GM19395 (cell line): ENCODE measurements around the gene TCEANC2.
A peak's percentile ranks its signal among the peaks of the same experiment; 100 is the strongest.
"Not testable (repeated sequence)": the region's sequence is repeated elsewhere in the genome, so short reads cannot be mapped to it uniquely, and the experiment has no call there.

ENCODE experiments used
- ATAC-seq: cut with Tn5 transposase; IDR thresholded peaks from one replicate; pipeline ENCODE4 v1.9.1; 2021; ENCODE audit warnings: mild to moderate bottlenecking, moderate library complexity; ENCODE audit not compliant: unreplicated experiment

Gene TCEANC2

GRCh38 chr1:54052934-54053744 is at the start of gene TCEANC2, which contains the start of gene TMEM59:
TCEANC2 (plus strand) TSS chr1:54053608; CDS start chr1:54054423, 815 bp downstream.
TMEM59 (minus strand) TSS chr1:54053204; CDS start chr1:54053188, 16 bp downstream.
- ATAC-seq: peak; percentile 94

- ATAC-seq: not testable (repeated sequence)
Measured at GRCh38 chr1:54003750-54004480, 49.5 kb upstream of the TCEANC2 start.

DNA sequence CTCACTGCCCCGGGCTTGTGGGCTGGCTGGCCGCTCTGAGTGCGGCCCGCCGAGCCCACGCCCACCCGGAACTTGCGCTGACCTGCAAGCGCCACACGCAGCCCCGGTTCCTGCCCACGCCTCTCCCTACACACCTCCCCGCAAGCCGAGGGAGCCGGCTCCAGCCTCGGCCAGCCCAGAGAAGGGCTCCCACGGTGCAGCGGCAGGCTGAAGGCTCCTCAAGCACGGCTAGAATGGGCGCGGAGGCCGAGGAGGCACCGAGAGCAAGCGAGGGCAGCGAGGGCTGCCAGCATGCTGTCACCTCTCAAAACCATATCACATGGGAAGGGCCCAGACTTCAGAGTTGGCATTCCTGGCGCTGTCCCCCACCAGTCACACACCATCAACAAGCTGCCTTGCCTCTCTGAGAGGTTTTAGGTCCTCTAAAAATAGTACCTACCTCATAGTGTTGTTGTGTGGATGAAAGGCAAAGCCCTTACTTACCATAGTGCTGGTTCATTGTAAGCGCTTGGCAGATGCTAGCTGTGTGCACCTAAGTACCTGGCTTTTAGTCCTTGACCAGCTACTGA is 48.8 kb upstream of the TCEANC2 start:
- ATAC-seq: no peak

DNA sequence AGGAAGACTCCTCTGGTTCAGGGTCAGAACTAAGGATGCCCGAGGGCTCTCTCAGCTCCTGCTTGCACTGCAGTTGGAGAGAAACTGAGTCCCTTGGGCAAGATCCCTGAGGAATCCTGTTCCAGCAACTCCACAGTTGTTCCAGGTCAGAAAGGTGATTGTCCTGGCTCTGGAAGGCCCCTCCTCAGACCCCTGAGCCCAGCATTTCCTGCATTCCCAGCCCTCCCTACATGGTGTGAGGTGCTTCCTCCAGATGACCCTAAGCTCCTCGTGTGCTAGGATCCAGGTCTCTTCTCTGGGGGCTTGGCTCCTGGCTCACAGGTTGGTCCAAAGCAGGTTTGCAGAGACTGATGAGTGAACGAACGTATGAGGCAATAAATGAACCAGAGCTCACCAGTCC is 46.9 kb upstream of the TCEANC2 start:
- no peak for ATAC-seq

DNA sequence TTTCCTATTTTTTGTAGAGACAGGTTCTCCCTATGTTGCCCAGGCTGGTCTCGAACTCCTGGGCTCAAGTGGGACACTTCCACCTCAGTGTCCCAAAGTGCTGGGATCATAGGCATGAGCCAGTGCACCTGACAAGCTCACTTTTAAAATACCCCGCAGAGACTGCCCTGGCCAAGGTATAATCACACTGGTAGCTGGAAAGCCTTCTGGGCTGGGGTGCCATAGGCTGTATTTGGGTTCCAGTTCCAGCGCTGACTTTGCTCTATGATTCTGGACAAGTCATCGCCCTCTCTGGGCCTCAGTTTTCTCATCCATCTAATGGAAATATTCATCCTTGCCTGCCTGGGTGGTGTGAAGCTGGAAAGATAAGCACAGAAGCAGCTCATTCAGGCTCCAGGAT is 45.8 kb upstream of the TCEANC2 start:
- ATAC-seq: no peak

DNA sequence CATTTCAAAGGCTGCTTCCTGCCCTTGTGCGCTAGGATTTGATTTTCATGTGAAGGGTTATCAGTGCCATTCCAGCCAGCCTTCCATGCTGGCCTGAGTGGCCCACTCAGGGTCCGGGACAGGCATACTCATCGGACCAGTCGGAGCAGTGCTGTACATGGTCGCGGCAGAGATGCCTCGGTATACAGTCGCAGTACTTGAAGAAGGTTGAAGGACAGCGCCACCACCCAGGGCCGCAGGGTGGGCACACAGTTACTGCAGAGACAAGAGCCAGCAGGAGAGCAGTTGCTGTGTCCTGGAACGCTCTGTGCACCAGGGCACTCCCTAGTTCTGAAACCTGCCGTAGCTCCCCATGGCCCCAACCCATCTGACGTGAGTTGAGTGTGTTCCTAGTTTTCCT is 44.5 kb upstream of the TCEANC2 start:
- no peak for ATAC-seq

DNA sequence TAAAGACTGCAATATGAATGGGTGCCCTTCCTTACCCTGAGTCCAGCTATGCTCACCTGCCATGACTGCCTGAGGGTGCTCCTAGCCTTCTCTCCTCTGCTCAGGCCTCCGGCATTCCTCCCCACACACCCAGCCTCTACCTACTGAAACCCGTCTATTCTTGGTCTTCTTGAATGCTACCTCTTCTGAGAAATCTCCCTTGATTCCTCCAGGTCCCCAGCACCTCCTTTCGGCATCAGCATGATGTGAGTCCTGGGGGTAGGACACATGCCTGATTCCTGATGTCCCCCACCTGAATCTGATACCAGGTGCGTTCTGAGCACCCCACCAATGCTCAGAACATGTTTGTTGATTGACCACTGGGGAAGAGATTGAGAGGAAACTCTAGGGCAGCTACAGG is 44.0 kb upstream of the TCEANC2 start:
- ATAC-seq: no peak

DNA sequence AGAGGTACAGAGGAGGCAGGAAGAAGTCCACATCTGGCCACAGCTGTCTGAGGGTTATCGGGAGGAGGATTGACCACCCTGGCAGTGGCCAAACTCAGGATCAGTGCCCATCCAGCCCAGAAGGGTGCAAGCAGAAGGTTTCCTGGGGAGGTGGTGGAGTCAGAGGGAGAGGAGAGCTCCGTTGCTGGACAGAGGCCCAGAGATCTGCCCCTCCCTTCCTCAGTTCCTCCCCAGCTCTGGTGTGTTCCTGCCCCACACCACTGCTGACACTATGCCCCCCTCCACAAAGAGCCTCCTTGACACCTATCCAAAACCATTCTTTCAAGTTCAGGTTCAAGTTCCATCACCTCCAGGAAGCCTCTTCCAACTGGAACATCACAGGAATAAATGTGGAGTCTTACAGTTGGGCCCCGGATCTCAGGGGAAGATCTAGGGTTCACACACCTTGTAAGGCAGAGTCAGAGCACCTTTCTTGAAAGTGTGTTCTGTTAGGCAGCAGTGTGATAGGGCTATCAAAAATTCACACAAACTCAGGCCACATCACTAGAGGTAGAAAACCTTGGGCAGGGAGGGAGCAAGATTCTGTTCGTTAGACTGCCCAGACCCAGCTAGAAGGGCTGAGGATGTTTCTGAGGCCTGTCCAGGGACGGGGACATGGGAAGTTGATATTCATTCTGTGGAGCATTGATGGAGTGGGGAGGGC is 42.8 kb upstream of the TCEANC2 start:
- no peak for ATAC-seq

GRCh38 chr1:54011316-54012007 is 41.9 kb upstream of the TCEANC2 start:
- no peak for ATAC-seq

DNA sequence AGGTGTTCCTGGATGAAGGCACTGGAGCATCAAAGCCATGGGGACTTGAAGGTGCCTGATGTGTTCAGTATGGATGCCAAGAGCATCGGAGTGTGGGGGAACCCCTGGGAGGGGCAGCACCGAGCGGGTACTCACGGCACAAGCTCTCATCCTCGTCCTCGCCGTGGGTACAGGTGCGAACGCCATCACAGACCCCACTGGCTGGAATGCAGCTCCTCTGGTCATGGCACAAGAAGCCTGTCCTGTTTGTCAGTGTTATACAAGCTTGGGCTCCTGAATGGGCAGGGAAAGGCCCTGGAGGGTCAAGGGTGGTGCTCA is 41.4 kb upstream of the TCEANC2 start:
- ATAC-seq: no peak

GRCh38 chr1:54012863-54013262 is 40.5 kb upstream of the TCEANC2 start:
- ATAC-seq: no peak

DNA sequence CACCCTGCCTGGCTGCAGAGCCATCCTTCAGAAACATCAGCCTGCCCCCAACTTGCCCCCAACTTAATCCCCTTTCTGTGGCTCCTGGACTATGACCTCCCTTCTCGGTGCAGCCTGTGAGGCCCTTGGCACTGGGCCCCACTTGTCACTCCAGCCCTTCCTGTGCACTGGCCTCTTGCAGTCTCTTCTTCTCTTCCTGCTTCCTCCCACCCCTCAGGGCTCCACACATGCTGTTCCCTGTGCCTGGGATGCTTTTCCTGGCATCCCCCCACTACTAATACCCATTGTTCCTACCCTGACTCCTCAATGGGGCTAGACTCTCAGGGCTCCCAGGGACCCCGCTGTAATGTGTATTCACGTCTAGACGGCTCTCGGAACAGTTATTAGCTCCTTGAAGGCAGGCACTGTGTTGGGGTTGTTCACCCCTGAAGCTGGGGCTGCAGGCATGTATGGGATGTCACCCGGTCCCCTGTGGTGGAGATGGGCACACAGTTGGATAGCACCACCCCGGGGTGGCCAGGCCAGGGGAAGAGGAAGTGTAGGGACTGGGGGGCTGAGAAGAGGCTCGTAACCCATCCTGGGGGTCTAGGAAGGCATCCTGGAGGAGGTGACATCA is 39.9 kb upstream of the TCEANC2 start:
- ATAC-seq: no peak

- no peak for ATAC-seq
Measured at GRCh38 chr1:54014009-54014629, 39.3 kb upstream of the TCEANC2 start.

GRCh38 chr1:54016343-54017282 is 36.8 kb upstream of the TCEANC2 start:
- ATAC-seq: no peak

DNA sequence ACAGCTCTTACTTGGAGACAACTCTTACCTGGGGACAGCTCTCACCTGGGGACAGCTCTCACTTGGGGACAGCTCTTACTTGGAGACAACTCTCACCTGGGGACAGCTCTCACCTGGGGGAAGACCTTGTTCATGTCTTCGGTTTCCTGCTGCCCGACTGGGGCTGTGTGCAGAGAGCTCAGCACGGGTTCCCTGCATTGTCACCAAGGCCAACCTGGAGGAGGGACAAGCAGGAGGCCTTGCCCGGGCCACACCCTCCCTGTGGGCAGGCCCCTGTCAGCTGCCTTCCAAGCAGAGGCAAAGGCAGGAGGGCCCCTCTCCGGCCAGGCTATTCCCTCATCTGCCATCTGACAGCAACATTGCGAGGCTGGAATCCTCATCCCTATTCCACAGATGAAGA is 35.4 kb upstream of the TCEANC2 start, which contains the start of gene LDLRAD1:
LDLRAD1 (minus strand) TSS at position 208 of the 400 bp plus-strand sequence; CDS start at position 134, 74 bp downstream.
- ATAC-seq: no peak

- ATAC-seq: no peak
Measured at GRCh38 chr1:54018635-54019034, 34.8 kb upstream of the TCEANC2 start.

DNA sequence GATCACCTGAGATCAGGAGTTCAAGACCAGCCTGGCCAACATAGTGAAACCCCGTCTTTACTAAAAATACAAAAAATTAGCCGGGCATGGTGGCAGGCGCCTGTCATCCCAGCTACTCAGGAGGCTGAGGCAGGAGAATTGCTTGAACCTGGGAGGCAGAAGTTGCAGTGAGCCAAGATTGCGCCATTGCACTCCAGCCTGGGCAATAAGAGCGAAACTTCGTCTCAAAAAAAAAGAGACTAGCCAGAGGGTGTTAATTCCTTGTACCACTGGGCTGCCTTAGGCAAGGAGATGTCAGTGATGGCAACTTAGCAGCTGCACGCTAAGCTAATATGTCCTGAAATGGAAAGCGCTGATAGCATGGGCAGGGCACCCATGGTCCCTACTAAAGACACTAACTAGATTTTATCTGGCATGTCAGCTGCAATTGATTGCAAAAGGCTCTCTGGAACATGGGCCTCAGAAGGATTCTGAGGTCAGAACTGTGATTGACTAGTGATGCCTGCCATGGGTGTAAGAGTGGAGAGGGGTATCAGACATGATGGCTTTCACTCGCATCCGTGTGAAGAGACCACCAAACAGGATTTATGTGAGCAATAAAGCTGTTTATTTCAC is 33.7 kb upstream of the TCEANC2 start:
- ATAC-seq: not testable (repeated sequence)

- ATAC-seq: no peak
Measured at GRCh38 chr1:54024358-54024757, 29.1 kb upstream of the TCEANC2 start.
